ENCODE data around the gene TRRAP. TPM values are rescaled to one million over a fixed set of nuclear protein-coding genes. Genes with fewer than 3 reads are reported as not detected.

Gene TRRAP
- polyA plus RNA-seq, 1 donor from 2014 or later, result 12.9 TPM

DNA sequence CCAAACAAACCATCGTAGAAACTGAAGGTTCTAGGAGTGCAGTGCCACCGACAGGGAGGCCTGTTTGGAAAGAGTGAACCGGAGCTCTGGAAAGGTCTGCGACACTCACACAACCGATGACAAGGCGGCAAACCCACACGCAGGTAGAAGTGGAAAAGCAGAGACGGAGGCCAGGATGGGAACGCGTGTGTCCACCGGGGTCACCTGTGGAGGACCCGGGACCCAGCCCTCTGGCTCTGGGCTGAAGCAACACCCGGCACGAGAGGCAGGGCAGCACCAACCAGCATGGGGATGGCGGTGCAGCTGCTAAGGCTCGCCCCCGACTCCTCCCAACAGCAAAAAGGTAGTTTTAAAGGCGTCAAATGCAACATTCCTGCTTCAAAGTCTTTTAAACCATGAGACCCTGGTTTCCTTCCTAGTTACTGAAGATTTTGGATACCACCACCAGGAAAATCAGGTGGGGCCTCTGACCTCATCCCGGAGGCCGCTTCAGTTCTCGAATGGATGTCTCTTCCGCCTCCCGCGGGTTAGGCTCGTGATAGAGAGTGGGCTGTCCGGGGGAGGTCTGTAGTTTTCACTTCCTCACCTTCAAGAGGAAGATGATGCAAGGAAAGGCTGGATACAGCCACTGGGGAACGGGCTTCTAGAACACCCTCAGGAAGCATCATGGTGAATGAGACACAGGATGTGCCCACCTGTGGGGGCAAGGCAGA lies 150.1 kb downstream of the TRRAP start:
- Histone ChIP-seq H3K27ac (ENCODE audit: low read length) (no peak overlapping the region), H3K4me2 (ENCODE audit: low read length) (no peak overlapping the region), H3K9ac (ENCODE audit: low read length) (no peak overlapping the region), H3K9me2 (ENCODE audit: insufficient read depth, low read length) (no peaks in the 10 kb centered on the region), H2AFZ (ENCODE audit: low read depth, low read length) (no peak overlapping the region), H3F3A (ENCODE audit: insufficient read depth, low read length, poor library complexity, severe bottlenecking) (no peaks in the 10 kb centered on the region), H4K20me1 (ENCODE audit: insufficient read depth) (no peaks in the 10 kb centered on the region), H3K27me3 (ENCODE audit: insufficient read depth, low read depth, low read length) (no peaks in the 10 kb centered on the region), H3K4me3 (ENCODE audit: low read length) (no peak overlapping the region), H3K36me3 (ENCODE audit: insufficient read depth, low read length) (peaks cover 17% of the 10 kb centered on the region), H3K9me3 (ENCODE audit: low read length) (no peaks in the 10 kb centered on the region), H3K79me2 (replicated peaks; ENCODE audit: insufficient read depth, low read length) (no peaks in the 10 kb centered on the region)
- TF ChIP-seq TAF1 (IDR thresholded peaks at IDR 0.05; ENCODE audit: low read depth), result no peak
- TF ChIP-seq RAD21 (conservative IDR thresholded peaks at IDR 0.05), result no peak
- TF ChIP-seq POLR2AphosphoS5 (IDR thresholded peaks at IDR 0.05), result no peak
- TF ChIP-seq, protein P1, sequence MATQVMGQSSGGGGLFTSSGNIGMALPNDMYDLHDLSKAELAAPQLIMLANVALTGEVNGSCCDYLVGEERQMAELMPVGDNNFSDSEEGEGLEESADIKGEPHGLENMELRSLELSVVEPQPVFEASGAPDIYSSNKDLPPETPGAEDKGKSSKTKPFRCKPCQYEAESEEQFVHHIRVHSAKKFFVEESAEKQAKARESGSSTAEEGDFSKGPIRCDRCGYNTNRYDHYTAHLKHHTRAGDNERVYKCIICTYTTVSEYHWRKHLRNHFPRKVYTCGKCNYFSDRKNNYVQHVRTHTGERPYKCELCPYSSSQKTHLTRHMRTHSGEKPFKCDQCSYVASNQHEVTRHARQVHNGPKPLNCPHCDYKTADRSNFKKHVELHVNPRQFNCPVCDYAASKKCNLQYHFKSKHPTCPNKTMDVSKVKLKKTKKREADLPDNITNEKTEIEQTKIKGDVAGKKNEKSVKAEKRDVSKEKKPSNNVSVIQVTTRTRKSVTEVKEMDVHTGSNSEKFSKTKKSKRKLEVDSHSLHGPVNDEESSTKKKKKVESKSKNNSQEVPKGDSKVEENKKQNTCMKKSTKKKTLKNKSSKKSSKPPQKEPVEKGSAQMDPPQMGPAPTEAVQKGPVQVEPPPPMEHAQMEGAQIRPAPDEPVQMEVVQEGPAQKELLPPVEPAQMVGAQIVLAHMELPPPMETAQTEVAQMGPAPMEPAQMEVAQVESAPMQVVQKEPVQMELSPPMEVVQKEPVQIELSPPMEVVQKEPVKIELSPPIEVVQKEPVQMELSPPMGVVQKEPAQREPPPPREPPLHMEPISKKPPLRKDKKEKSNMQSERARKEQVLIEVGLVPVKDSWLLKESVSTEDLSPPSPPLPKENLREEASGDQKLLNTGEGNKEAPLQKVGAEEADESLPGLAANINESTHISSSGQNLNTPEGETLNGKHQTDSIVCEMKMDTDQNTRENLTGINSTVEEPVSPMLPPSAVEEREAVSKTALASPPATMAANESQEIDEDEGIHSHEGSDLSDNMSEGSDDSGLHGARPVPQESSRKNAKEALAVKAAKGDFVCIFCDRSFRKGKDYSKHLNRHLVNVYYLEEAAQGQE (IDR thresholded peaks at IDR 0.05; ENCODE audit: borderline replicate concordance), result no peak
- no peak for TF ChIP-seq EP300 (conservative IDR thresholded peaks at IDR 0.05; ENCODE audit: poor library complexity, severe bottlenecking)
- no peak for TF ChIP-seq SMC3 (conservative IDR thresholded peaks at IDR 0.05; ENCODE audit: poor library complexity)
- no peak for TF ChIP-seq MXI1 (conservative IDR thresholded peaks at IDR 0.05; ENCODE audit: poor library complexity, severe bottlenecking)
- TF ChIP-seq EZH2 (IDR thresholded peaks at IDR 0.05; ENCODE audit: borderline replicate concordance, insufficient read depth, low read length, poor library complexity, severe bottlenecking), result no peak
- TF ChIP-seq, protein P2, sequence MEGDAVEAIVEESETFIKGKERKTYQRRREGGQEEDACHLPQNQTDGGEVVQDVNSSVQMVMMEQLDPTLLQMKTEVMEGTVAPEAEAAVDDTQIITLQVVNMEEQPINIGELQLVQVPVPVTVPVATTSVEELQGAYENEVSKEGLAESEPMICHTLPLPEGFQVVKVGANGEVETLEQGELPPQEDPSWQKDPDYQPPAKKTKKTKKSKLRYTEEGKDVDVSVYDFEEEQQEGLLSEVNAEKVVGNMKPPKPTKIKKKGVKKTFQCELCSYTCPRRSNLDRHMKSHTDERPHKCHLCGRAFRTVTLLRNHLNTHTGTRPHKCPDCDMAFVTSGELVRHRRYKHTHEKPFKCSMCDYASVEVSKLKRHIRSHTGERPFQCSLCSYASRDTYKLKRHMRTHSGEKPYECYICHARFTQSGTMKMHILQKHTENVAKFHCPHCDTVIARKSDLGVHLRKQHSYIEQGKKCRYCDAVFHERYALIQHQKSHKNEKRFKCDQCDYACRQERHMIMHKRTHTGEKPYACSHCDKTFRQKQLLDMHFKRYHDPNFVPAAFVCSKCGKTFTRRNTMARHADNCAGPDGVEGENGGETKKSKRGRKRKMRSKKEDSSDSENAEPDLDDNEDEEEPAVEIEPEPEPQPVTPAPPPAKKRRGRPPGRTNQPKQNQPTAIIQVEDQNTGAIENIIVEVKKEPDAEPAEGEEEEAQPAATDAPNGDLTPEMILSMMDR (IDR thresholded peaks at IDR 0.05; ENCODE audit: poor library complexity, severe bottlenecking), result no peak

DNA sequence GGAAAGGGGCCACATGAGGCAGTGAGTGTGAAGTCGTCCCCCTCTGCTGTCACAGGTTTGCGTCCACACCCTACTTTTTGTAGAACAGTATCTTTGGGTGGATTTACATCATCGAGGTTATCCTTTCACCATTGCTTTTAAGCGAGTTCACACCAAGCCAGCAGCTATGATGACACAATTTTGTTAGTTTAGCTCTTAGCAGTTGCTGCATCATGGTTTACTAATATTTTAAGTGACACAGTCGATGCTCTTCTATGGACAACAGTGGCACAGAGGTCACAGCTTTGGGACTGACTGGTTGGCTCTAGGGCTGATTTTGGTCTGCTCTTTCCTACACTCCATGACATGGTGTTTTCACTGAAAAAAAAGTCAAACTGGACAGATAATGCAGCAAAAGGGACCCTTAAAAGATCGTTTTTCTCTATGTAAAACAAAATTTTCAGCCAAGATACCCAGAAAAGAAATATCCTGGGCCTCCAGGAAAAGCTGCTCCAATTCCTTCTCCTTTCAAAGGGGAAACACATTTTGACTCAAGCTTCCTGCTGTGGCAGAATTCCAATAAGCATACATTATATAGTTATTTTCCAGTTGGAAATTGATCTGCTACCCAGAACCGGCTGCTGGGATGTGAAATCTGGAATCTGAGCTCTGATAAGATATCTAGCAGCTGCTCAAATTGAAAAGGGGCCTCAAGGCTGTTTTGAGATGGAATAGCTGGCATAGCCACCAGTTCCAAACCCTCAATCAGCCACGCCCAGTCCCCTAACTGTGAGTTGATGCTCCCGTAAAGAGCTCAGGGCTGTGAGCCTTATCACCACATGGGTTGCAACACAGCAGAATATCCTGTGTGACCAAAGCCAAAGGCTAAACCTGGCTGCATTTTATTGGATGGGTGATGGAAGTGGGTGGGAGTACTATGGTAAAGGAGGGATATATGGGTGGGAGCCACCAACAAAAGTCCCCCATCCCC lies 151.4 kb downstream of the TRRAP start:
- no peak overlapping the region for H2AFZ ChIP-seq (ENCODE audit: low read depth, low read length)
- no peaks in the 10 kb centered on the region for H3K79me2 ChIP-seq (replicated peaks; ENCODE audit: insufficient read depth, low read length)
- peaks cover 17% of the 10 kb centered on the region for H3K36me3 ChIP-seq (ENCODE audit: insufficient read depth, low read length)
- no peak overlapping the region for H3K4me3 ChIP-seq (ENCODE audit: low read length)
- H4K20me1 ChIP-seq (ENCODE audit: insufficient read depth), result no peaks in the 10 kb centered on the region
- no peaks in the 10 kb centered on the region for H3K27me3 ChIP-seq (ENCODE audit: insufficient read depth, low read depth, low read length)
- no peak overlapping the region for H3K27ac ChIP-seq (ENCODE audit: low read length)
- H3K9me2 ChIP-seq (ENCODE audit: insufficient read depth, low read length), result no peaks in the 10 kb centered on the region
- no peaks in the 10 kb centered on the region for H3K9me3 ChIP-seq (ENCODE audit: low read length)
- no peak overlapping the region for H3K9ac ChIP-seq (ENCODE audit: low read length)
- no peak for TF ChIP-seq EZH2 (IDR thresholded peaks at IDR 0.05; ENCODE audit: borderline replicate concordance, insufficient read depth, low read length, poor library complexity, severe bottlenecking)
- no peak overlapping the region for H3K4me2 ChIP-seq (ENCODE audit: low read length)
- H3F3A ChIP-seq (ENCODE audit: insufficient read depth, low read length, poor library complexity, severe bottlenecking), result no peaks in the 10 kb centered on the region

Data from neural cell (in vitro differentiated cells).